H9 (cell line): ENCODE measurements around the gene DEAF1. TPM values are rescaled to one million over a fixed set of nuclear protein-coding genes. Genes with fewer than 3 reads are reported as not detected.

Source experiments
- DNase-seq: peaks from one replicate; pipeline ENCODE4 v3.0.0-alpha.2; 2017
- H2AFZ ChIP-seq: one replicate; pipeline ENCODE4 v1.6.1; 2013; ENCODE audit warnings: mild to moderate bottlenecking, low read length, control low read depth, moderate library complexity
- H2AK5ac ChIP-seq: 2 replicates; pipeline ENCODE4 v1.6.1; 2013; ENCODE audit warnings: low read length, control low read depth, mixed read lengths; ENCODE audit not compliant: insufficient read length
- H2BK120ac ChIP-seq: one replicate; pipeline ENCODE4 v1.6.1; 2013; ENCODE audit warnings: low read depth, mild to moderate bottlenecking, low read length, control low read depth, inconsistent platforms; ENCODE audit not compliant: poor library complexity, severe bottlenecking
- H2BK12ac ChIP-seq: 2 replicates; pipeline ENCODE4 v1.6.1; 2013; ENCODE audit warnings: low read length, control low read depth, mixed read lengths, low read depth; ENCODE audit not compliant: insufficient read length
- H2BK15ac ChIP-seq: 2 replicates; pipeline ENCODE4 v1.6.1; 2013; ENCODE audit warnings: low read depth, low read length, control low read depth
- H2BK20ac ChIP-seq: one replicate; pipeline ENCODE4 v1.6.1; 2013; ENCODE audit warnings: low read depth, mild to moderate bottlenecking, low read length, control low read depth, inconsistent platforms; ENCODE audit not compliant: poor library complexity, severe bottlenecking
- H2BK5ac ChIP-seq: 2 replicates; pipeline ENCODE4 v1.6.1; 2013; ENCODE audit warnings: low read length, control low read depth, mixed read lengths; ENCODE audit not compliant: insufficient read length
- H3K14ac ChIP-seq: 2 replicates; pipeline ENCODE4 v1.6.1; 2013; ENCODE audit warnings: low read length, control low read depth; ENCODE audit not compliant: insufficient read depth
- H3K18ac ChIP-seq: 2 replicates; pipeline ENCODE4 v1.6.1; 2013; ENCODE audit warnings: low read depth, mild to moderate bottlenecking, mixed read lengths, low read length, control low read depth; ENCODE audit not compliant: insufficient read length
- H3K23ac ChIP-seq: 2 replicates; pipeline ENCODE4 v1.6.1; 2013; ENCODE audit warnings: low read length, control low read depth, mixed read lengths, low read depth; ENCODE audit not compliant: insufficient read length
- H3K23me2 ChIP-seq: 2 replicates; pipeline ENCODE4 v1.6.1; 2013; ENCODE audit warnings: low read depth, mild to moderate bottlenecking, mixed read lengths, low read length, control low read depth; ENCODE audit not compliant: insufficient read length, poor library complexity, severe bottlenecking
- H3K27ac ChIP-seq: 2 replicates; pipeline ENCODE4 v1.5.1; 2013; ENCODE audit warnings: low read length, control low read depth, mixed read lengths, low read depth; ENCODE audit not compliant: insufficient read length
- H3K27me3 ChIP-seq: 2 replicates; pipeline ENCODE4 v1.6.1; 2013; ENCODE audit warnings: low read length, control low read depth, inconsistent platforms; ENCODE audit not compliant: insufficient read depth
- H3K4ac ChIP-seq: 2 replicates; pipeline ENCODE4 v1.6.1; 2013; ENCODE audit warnings: low read depth, mild to moderate bottlenecking, control low read depth, inconsistent platforms, low read length, moderate library complexity
- H3K4me1 ChIP-seq: 2 replicates; pipeline ENCODE4 v1.6.1; 2013; ENCODE audit warnings: low read length, control low read depth, inconsistent platforms; ENCODE audit not compliant: insufficient read depth
- H3K4me2 ChIP-seq: 2 replicates; pipeline ENCODE4 v1.6.1; 2013; ENCODE audit warnings: low read length, control low read depth, mixed read lengths; ENCODE audit not compliant: insufficient read length, insufficient read depth
- H3K56ac ChIP-seq: 2 replicates; pipeline ENCODE4 v1.6.1; 2013; ENCODE audit warnings: low read depth, mild to moderate bottlenecking, mixed read lengths, low read length, control low read depth; ENCODE audit not compliant: insufficient read length
- H3K79me1 ChIP-seq: 2 replicates; pipeline ENCODE4 v1.6.1; 2013; ENCODE audit warnings: low read depth, mild to moderate bottlenecking, moderate library complexity, low read length, control low read depth, inconsistent platforms; ENCODE audit not compliant: insufficient read depth, poor library complexity, severe bottlenecking
- H3K79me2 ChIP-seq: 2 replicates; pipeline ENCODE4 v1.6.1; 2013; ENCODE audit warnings: low read length, control low read depth, inconsistent platforms; ENCODE audit not compliant: insufficient read depth
- H3K9ac ChIP-seq: 2 replicates; pipeline ENCODE4 v1.6.1; 2013; ENCODE audit warnings: low read length, control low read depth, mixed read lengths; ENCODE audit not compliant: insufficient read length; ENCODE audit errors: extremely low read depth
- H3K9me3 ChIP-seq: one replicate; pipeline ENCODE4 v1.6.1; 2013; ENCODE audit warnings: low read depth, low read length, inconsistent platforms; ENCODE audit not compliant: control insufficient read depth
- H3T11ph ChIP-seq: one replicate; pipeline ENCODE4 v1.6.1; 2013; ENCODE audit warnings: mild to moderate bottlenecking, low read length, control low read depth, inconsistent platforms
- H4K20me1 ChIP-seq: one replicate; pipeline ENCODE4 v1.6.1; 2013; ENCODE audit not compliant: control insufficient read depth, insufficient read length, insufficient read depth
- H4K5ac ChIP-seq: 2 replicates; pipeline ENCODE4 v1.6.1; 2013; ENCODE audit warnings: low read depth, mild to moderate bottlenecking, mixed read lengths, low read length, control low read depth; ENCODE audit not compliant: insufficient read length
- H4K8ac ChIP-seq: replicated peaks from 2 replicates; pipeline ENCODE4 v1.6.1; 2013; ENCODE audit warnings: low read length, control low read depth, mixed read lengths, low read depth; ENCODE audit not compliant: insufficient read length
- H4K91ac ChIP-seq: 2 replicates; pipeline ENCODE4 v1.6.1; 2013; ENCODE audit warnings: low read depth, mild to moderate bottlenecking, moderate library complexity, mixed read lengths, low read length, control low read depth; ENCODE audit not compliant: insufficient read length
- H3K27ac Mint-ChIP-seq, 3 experiments: 2 replicates in 2 of 3; 3 replicates in 1 of 3; pipeline ENCODE4 v1.8.0; 2020 to 2021; ENCODE audit warnings: mixed read lengths in 3 of 3, mild to moderate bottlenecking in 1 of 3, moderate library complexity in 1 of 3
- H3K27me3 Mint-ChIP-seq: 2 replicates; pipeline ENCODE4 v1.8.0; 2021; ENCODE audit warnings: low read depth, mild to moderate bottlenecking, moderate library complexity, mixed read lengths
- H3K36me3 Mint-ChIP-seq, 3 experiments: 2 replicates in 2 of 3; 3 replicates in 1 of 3; pipeline ENCODE4 v1.8.0; 2020 to 2021; ENCODE audit warnings: low read depth in 3 of 3, mixed read lengths in 3 of 3; ENCODE audit not compliant: insufficient read depth in 1 of 3
- H3K4me1 Mint-ChIP-seq, 2 experiments: 2 replicates each; pipeline ENCODE4 v1.8.0; 2020; ENCODE audit warnings: mixed read lengths in 2 of 2
- H3K4me3 Mint-ChIP-seq, 2 experiments: 2 replicates in 1 of 2; 3 replicates in 1 of 2; pipeline ENCODE4 v1.8.0; 2020 to 2021; ENCODE audit warnings: mild to moderate bottlenecking in 2 of 2, mixed read lengths in 2 of 2, moderate library complexity in 1 of 2
- H3K9me3 Mint-ChIP-seq, 2 experiments: 2 replicates in 1 of 2; 3 replicates in 1 of 2; pipeline ENCODE4 v1.8.0; 2020; ENCODE audit warnings: mild to moderate bottlenecking in 2 of 2, mixed read lengths in 2 of 2, moderate library complexity in 1 of 2
- WGBS: extraction: QIAGEN DNeasy Blood & Tissue Kit; methylation state at CpG from one replicate; pipeline ENCODE4 v1.1.7; 2013; ENCODE audit warnings: missing lambda C conversion rate, low lambda C conversion rate, mixed read lengths; ENCODE audit not compliant: insufficient read length; ENCODE audit errors: extremely low coverage; 5-methylcytosine and 5-hydroxymethylcytosine counted together
- total RNA-seq: library from RNA; stranded (reverse); gene quantifications from 2 replicates; pipeline ENCODE4 v1.2.1, GENCODE V29; 2021
- TF ChIP-seq, protein P1 (sequence below): fragments of 200-600 bp; sonication (generic); conservative IDR thresholded peaks from 3 replicates; pipeline ENCODE4 v1.8.0; 2021; ENCODE audit warnings: antibody characterized with exemption, mild to moderate bottlenecking

DEAF1 gene
- total RNA-seq, 1 experiment from 2014 or later = 67.3 TPM

DNA sequence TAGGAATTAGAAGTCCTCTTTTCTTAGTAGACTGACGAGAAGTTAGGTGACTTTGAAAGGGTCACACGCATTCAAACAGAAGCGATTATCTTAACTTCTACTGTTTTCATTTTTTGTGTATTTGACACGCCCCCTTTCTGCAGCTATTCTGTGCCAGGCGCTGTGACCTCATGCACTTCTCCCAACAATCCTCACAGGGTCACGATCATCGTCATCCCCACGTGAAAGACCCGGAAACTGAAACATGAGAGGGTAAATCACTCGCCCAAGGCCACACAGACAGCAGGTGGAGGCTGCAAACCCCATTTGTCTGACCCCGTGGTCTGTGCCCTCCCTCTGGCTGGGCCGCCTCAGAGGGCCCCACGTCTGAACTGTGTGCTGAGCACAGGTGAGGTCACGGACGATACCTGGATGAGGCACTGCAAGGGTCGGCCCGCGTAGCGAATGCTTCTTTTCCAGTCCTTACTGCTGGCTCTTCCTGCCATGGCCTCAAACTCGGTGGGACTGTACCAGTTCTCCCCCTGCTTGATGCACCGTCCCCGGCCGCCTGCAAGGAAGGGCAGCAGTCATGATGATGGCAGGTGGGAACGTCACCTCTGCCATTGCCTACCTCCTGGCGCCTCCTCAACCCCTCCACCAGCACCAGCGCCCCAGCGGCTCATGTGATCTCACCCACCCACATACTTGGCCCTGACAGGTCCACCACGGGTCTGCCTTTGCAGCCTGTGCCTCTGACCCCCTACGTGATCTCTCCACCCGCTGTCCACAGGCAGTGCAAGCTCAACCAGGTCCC, 8.4 kb downstream of the DEAF1 start:
- no CpG with 5 or more reads among the region's 30 CpGs for WGBS
- H3K4me2 ChIP-seq = no peak overlapping the region
- no peak overlapping the region for H2BK15ac ChIP-seq
- Mint-ChIP-seq H3K9me3 (no peaks in the 10 kb centered on the region), H3K27ac (peak overlapping the region in 2 of 3 experiments; percentile 37 to 68; a peak in 2 of 7 replicates), H3K36me3 (peaks cover 55 to 82% (median 77%) of the 10 kb centered on the region in 3 experiments), H3K27me3 (no peaks in the 10 kb centered on the region), H3K4me3 (no peak overlapping the region), H3K4me1 (peaks cover 23 to 27% of the 10 kb centered on the region in 2 experiments)
- H3K9ac ChIP-seq = no peak overlapping the region
- H4K8ac ChIP-seq = no peak overlapping the region
- no peaks in the 10 kb centered on the region; the same call in 1 of the 2 replicates for H3K79me2 ChIP-seq
- TF ChIP-seq, protein P1, sequence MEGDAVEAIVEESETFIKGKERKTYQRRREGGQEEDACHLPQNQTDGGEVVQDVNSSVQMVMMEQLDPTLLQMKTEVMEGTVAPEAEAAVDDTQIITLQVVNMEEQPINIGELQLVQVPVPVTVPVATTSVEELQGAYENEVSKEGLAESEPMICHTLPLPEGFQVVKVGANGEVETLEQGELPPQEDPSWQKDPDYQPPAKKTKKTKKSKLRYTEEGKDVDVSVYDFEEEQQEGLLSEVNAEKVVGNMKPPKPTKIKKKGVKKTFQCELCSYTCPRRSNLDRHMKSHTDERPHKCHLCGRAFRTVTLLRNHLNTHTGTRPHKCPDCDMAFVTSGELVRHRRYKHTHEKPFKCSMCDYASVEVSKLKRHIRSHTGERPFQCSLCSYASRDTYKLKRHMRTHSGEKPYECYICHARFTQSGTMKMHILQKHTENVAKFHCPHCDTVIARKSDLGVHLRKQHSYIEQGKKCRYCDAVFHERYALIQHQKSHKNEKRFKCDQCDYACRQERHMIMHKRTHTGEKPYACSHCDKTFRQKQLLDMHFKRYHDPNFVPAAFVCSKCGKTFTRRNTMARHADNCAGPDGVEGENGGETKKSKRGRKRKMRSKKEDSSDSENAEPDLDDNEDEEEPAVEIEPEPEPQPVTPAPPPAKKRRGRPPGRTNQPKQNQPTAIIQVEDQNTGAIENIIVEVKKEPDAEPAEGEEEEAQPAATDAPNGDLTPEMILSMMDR = no peak
- no peak overlapping the region for H4K91ac ChIP-seq
- no peak overlapping the region for H2BK12ac ChIP-seq
- no peak overlapping the region for H4K5ac ChIP-seq
- no peak overlapping the region for H2AFZ ChIP-seq
- DNase-seq = no peak
- H2BK20ac ChIP-seq = no peak overlapping the region
- no peaks in the 10 kb centered on the region for H3K9me3 ChIP-seq
- no peak overlapping the region for H2BK5ac ChIP-seq
- H3T11ph ChIP-seq = no peak overlapping the region
- H3K79me1 ChIP-seq = no peaks in the 10 kb centered on the region
- no peak overlapping the region for H3K27ac ChIP-seq
- 0 out of 2 replicates have a peak, but pooled peaks cover 2% of the 10 kb centered on the region for H3K4me1 ChIP-seq
- no peak overlapping the region for H3K56ac ChIP-seq
- no peak overlapping the region for H3K23ac ChIP-seq
- H3K18ac ChIP-seq = no peak overlapping the region
- H3K14ac ChIP-seq = no peak overlapping the region
- no peak overlapping the region for H3K4ac ChIP-seq
- no peak overlapping the region for H2BK120ac ChIP-seq
- H2AK5ac ChIP-seq = no peak overlapping the region
- H4K20me1 ChIP-seq = no peaks in the 10 kb centered on the region
- H3K23me2 ChIP-seq = no peaks in the 10 kb centered on the region
- H3K27me3 ChIP-seq = no peaks in the 10 kb centered on the region
